Activated CD4-positive, alpha-beta memory T cell treated with anti-CD3 and anti-CD28 coated beads for 36 hours (primary cell): ENCODE measurements around the gene PMPCB. TPM values are rescaled to one million over a fixed set of nuclear protein-coding genes. Genes with fewer than 3 reads are reported as not detected.

Source experiments
- total RNA-seq, 2 experiments: library from RNA; stranded (reverse); gene quantifications; one replicate each; pipeline ENCODE4 v1.2.3, GENCODE V29; 2021

Gene PMPCB
- total RNA-seq, 2 experiments from 2014 or later: 81.9 to 85.0 TPM

Other genes starting within 250 kb of the PMPCB start
- under 1 TPM; 0.45 to 0.63 TPM for gene FBXL13, start 222.6 kb upstream of the PMPCB start, total RNA-seq
- gene ARMC10, start 222.3 kb upstream of the PMPCB start, total RNA-seq: 10 to 100 TPM; 49.7 to 53.3 TPM
- gene NAPEPLD, start 148.3 kb upstream of the PMPCB start, total RNA-seq: 1 to 10 TPM; 8.4 to 9.3 TPM
- 10 to 100 TPM; 51.1 to 51.5 TPM for gene DNAJC2, start 47.3 kb downstream of the PMPCB start, total RNA-seq
- gene PSMC2, start 50.2 kb downstream of the PMPCB start, total RNA-seq: 100 to 1,000 TPM; 161 to 165 TPM
- not detected for gene SLC26A5, start 148.8 kb downstream of the PMPCB start, total RNA-seq